DND-41 (cell line): ENCODE data around the gene DSN1.

Experiments
- CTCF ChIP-seq: IDR thresholded peaks from 2 replicates; pipeline ENCODE4 v1.5.1; 2012; ENCODE audit warnings: borderline replicate concordance, low read length, moderate library complexity, mild to moderate bottlenecking; ENCODE audit not compliant: poor library complexity, severe bottlenecking; ENCODE audit errors: extremely low read depth
- EZH2 ChIP-seq: IDR thresholded peaks from 3 replicates; pipeline ENCODE4 v1.6.1; 2012; ENCODE audit warnings: borderline replicate concordance, low read depth, mild to moderate bottlenecking, moderate library complexity, low read length, inconsistent platforms; ENCODE audit not compliant: severe bottlenecking

- TF ChIP-seq EZH2, result no peak
- no peak for TF ChIP-seq CTCF
Observed at GRCh38 chr20:36744764-36745191, 28.8 kb downstream of the DSN1 start.
